T-helper 9 cell (primary cell): ENCODE results near the gene B3GAT1.

Source experiments
- DNase-seq: peaks from one replicate; pipeline ENCODE4 v3.0.0-alpha.2; 2020

Gene B3GAT1

DNA sequence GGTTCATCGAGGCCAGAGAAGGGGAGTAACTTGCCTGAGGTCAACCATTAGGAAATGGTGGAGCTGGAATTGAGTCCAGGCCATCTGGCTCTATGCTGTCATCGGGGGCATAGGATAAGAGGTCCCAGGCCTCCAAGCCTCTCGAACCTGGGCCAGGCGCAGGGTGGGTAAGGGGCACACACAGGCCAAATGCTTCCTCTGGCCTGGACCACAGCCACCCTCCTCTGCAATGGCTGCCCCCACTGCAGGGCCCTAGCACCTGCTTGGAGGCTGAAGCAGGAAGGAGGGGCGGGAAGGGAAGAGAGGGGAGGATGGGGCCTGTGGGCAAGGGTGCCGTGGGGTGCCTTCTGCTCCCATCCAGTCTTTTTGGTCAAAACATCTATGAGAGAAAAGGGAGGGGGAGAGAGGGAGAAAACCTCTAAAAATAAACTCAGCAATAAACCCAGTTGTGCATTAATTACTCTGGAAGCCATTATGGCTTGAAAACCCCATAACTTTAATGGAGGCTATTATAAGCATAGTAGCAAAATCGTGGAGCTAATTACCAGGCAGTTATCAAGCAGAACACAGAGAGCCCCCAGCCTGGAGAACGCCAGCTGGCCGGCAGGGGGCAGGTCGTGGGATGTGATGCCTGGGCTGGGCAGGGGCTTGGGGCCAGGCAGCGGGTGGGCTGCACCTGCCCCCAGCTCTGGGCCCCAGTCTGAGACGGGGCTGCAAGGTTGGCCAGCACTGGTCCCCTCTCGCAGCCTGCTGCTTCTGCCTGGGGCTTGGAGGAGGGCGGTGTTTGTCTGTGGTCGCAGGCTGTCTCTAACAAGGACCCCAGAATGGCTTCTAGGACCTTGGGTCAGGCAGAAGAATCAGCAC is 21.1 kb downstream of the B3GAT1 start:
- DNase-seq = no peak

DNA sequence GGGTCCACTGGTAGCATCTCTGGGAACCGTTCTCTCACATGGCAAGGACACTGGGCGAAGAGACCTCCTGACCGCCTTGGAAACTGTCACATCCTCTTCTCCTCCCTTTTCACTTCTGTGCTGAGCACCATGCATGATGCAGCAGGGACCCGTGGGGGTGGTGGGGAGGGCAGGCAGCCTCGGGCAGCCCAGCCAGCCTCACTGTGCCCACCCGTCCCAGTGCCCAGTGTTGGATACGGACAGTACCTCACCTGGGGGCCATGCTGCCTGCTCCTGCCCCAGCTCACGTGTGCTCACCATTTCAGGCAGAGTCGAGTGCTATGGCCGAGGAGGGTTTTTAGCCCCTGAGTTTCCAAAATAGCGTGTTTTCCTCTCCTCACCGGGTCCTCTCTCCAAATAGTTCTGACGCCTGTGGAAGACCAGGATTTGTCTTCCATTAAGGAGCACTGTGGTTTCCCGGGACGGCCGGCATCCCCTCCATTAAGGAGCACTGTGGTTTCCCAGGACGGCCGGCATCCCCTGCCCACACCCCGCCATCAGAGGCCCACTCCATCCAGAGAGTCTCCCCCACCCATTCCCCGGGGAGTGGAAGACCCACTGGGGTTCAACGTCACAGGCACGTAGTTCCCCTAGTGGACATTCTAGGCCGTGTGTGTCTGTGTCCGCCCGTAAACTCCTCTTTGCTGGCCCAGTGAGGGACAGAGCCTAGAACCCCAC is 22.4 kb downstream of the B3GAT1 start:
- DNase-seq = no peak

DNA sequence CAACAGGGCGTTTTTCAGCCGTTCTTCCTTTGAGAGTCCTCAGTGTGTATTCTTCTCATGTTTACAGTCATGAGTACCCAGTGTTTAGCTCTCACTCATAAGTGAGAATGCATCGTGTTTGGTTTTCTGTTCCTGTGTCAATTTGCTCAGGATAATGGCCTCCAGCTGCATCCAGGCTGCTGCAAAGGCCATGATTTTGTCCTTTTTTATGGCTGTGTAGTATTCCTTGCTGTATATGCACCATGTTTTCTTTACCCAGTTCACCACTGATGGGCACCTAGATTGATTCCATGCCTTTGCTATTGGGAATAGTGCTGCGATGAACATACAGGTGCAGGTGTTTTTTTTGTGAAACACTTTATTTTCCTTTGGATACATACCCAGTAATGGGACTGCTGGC is 23.5 kb downstream of the B3GAT1 start:
- DNase-seq = no peak

GRCh38 chr11:134387501-134387900 is 24.5 kb downstream of the B3GAT1 start:
- DNase-seq = no peak

- no peak for DNase-seq
These were observed 25.1 kb downstream of the B3GAT1 start for GRCh38 chr11:134386945-134387344.

GRCh38 chr11:134385774-134386565 is 26.1 kb downstream of the B3GAT1 start:
- no peak for DNase-seq

DNA sequence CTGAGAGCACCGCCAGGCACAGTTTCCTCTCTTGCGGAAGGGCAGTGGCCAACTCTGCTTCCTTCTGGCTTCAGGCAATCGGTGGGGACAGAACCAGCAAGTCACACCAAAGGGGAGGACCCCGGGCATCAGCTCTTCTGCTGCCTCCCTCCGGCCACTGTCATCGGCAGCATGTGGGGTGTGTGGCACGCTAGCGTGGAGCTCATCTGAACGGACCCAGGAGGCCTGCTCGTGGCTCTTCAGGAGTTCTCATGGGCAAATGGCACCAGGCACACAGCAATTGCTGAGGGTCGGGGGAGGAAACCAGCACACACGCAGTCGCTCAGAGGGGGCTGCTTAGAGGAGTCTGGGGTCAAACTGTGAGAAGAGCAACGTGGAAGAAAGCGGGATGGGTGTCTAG is 26.9 kb downstream of the B3GAT1 start:
- no peak for DNase-seq

DNA sequence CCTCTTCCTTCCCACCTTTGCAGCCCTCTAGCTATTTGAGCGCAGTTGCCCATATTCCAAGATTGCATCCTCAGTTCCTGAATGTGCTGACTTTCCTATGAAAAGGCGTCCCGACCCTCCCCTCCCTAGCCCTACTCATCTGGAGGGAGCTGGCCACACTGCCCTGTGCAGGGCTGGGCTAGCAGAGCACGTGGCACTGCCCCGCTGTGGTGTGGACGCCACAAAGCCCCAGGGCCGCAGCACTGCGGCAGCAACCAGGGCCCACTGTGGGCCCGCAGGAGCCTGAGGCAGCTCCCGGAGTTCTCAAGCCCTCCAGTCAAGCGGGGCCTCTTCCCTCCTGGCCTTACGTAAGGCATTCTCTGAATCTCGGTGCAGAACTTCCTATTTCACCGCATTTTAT is 27.6 kb downstream of the B3GAT1 start:
- DNase-seq = no peak

GRCh38 chr11:134383576-134384221 is 28.3 kb downstream of the B3GAT1 start:
- DNase-seq = no peak

DNA sequence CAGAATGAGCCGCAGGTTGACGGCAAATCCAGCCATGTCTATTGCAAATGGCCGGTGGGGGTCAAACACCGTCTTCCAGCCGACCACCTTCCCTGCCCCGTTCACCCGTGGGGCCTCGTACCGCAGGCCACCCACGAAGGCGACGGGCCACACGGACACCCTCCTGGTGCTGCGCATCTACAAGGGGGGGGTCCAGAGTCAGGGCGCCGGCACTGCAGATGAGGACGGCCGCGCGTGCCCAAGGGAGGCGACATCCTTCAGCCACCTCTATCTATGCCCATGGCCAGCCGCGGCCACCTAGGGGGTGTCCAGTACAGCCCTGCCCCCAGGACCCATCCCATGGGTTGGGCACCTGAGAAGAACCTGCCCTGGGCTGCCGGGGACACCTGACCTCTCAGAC is 29.2 kb downstream of the B3GAT1 start:
- no peak for DNase-seq

DNA sequence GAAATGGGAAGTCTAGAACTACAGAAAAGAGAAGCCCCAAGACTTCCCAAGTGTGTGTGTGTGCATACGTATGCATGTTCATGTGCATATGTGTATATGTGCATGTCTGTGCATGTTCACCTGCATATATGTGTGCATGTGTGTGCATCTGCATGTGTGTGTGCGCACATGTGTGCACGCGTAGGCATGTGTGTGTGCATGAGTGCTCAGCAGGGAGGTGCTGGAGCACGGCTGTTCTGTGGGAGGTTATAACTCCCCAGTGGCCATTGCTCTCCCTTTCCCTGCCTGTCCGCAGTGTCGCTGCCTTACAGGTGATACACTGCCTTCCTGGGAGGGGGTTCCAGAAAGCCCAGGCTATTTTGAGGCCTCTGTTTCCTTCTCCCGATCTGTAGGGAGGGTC is 29.8 kb downstream of the B3GAT1 start:
- DNase-seq = no peak

DNA sequence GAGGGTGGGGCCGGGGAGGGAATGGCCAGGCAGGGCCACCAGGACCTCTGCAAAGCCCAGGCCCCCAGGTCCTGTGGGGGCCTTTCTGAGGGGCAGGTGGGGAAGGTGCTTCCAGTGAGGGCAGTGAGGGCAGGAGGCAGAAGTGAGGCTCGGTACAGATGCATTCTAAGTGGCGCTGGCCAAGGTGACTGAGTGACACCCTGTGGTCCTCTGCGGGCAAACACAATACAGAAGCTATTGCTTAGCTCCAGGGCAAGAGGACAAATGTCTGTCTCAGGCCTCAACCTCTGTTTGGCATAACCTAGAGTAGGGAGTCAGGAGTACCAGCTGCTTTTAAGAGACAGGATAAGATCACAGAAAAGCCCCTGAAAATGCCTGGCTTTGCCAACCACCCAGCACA is 31.3 kb downstream of the B3GAT1 start:
- no peak for DNase-seq

- no peak for DNase-seq
These were observed 31.8 kb downstream of the B3GAT1 start for GRCh38 chr11:134380229-134380628.

DNA sequence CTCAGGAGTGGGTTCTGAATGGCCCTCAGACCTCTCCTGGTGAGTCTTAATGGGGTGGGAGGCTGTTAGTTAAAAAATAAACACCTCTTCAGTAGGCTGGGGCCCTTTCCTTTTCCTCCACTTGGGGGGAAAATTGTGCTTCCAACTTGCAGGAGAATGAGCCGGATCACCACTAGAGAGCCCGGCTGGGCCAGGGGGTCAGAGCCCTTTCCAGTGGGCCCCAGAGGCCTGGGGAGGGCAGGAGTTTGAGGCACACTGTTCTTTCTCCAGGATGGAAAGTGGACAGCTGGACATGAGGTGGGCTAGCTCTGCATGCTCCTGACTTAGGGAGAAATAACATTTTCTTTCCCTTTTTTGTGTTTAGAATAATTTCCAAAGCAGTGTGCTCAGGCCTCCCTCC is 32.8 kb downstream of the B3GAT1 start:
- no peak for DNase-seq

GRCh38 chr11:134377876-134378275 is 34.2 kb downstream of the B3GAT1 start:
- no peak for DNase-seq

GRCh38 chr11:134376150-134376921 is 35.7 kb downstream of the B3GAT1 start:
- DNase-seq = no peak

DNA sequence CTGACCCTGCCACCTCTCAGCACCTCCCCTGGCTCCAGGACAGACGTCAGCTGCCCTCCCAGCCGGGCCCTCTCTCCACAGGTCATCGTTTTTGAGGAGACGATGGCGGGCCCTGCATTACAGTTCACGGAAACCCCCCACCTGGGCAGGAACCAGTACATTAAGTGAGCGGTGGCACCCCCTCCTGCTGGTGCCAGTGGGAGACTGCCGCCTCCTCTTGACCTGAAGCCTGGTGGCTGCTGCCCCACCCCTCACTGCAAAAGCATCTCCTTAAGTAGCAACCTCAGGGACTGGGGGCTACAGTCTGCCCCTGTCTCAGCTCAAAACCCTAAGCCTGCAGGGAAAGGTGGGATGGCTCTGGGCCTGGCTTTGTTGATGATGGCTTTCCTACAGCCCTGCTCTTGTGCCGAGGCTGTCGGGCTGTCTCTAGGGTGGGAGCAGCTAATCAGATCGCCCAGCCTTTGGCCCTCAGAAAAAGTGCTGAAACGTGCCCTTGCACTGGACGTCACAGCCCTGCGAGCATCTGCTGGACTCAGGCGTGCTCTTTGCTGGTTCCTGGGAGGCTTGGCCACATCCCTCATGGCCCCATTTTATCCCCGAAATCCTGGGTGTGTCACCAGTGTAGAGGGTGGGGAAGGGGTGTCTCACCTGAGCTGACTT is 37.0 kb downstream of the B3GAT1 start:
- DNase-seq = no peak

DNA sequence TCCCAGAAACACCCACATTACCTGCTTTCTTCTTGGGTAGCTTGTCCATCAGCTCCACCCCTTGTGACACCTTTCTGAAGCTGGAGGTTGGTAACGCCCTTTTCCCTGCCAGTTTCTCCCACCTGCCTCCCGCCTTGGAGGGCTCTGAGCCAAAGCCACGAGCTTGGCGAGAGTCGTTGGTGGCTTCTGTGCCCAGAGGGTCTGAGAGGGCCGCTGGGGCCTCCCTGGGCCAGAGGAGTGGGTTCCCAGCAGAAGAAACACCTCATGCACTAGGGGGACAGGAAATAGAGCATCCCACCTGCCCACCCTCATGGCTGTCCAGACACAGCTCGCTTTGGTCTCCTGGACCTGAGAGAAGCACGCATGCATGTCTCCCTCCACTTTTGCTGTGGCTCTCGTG is 37.9 kb downstream of the B3GAT1 start:
- DNase-seq = no peak

GRCh38 chr11:134373591-134374052 is 38.4 kb downstream of the B3GAT1 start:
- DNase-seq = no peak

GRCh38 chr11:134372961-134373360 is 39.1 kb downstream of the B3GAT1 start:
- no peak for DNase-seq

- no peak for DNase-seq
These were observed 39.5 kb downstream of the B3GAT1 start for GRCh38 chr11:134372536-134372935.
